SH-SY5Y (cell line): ENCODE results near the gene NOL7.

ENCODE experiments used
- GATA2 ChIP-seq: IDR thresholded peaks from 2 replicates; pipeline ENCODE4 v1.6.1; 2011; ENCODE audit warnings: mild to moderate bottlenecking, low read depth, low read length
- GATA3 ChIP-seq: IDR thresholded peaks from 2 replicates; pipeline ENCODE4 v1.6.1; 2011; ENCODE audit warnings: low read depth, mild to moderate bottlenecking, low read length, moderate library complexity

DNA sequence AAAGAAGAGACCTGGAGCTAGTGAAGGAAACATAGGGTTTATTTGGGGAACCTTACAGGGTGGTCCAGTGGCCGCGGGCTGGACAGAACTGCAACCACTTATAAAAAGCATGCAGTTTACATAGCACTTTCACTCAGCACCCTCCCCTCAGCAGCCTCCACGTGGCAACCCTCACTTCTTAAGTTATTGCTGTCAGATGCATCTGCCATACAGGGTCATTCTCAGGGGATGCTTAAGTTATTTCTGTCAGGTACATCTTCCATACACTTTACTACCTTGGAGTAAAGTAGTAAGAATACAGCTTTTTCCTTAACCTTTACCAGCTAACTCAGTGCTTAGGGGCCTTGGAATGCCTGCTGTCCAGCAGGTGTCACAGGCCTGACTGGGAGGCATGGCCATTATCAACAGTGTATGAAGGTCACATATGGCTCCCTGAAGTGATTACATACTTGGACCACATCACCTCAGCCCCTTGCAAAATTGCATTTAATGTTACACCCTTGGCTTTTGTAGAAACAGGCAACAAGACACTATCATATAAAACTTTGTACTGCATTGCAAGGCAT is 2.0 kb upstream of the NOL7 start:
- no peak for TF ChIP-seq GATA3
- TF ChIP-seq GATA2 = no peak
